ENCODE measurements around the gene ARPC2. TPM values are rescaled to one million over a fixed set of nuclear protein-coding genes. Genes with fewer than 3 reads are reported as not detected.

ARPC2 gene
- total RNA-seq, 1 experiment from 2014 or later = 187 TPM

GRCh38 chr2:218244204-218244603, 27.2 kb downstream of the ARPC2 start:
- intact Hi-C loops (cut with micrococcal nuclease) = no loop called here
- ATAC-seq (no peak), DNase-seq (ENCODE audit: low read depth, low spot score) (no peak)
- H3K36me3 ChIP-seq (ENCODE audit: control insufficient read depth in 1 of 2, insufficient read depth in 2 of 2, low read length in 2 of 2) = peaks cover 30 to 53% of the 10 kb centered on the region in 2 experiments; a peak in 3 of 4 replicates
- CTCF ChIA-PET = no interaction called here
- no peaks in the 10 kb centered on the region for H4K20me1 ChIP-seq (ENCODE audit: insufficient read depth)
- no peaks in the 10 kb centered on the region for H3K9me3 ChIP-seq (ENCODE audit: control insufficient read depth in 1 of 2, insufficient read depth in 1 of 2, low read depth in 1 of 2, low read length in 2 of 2)
- H3K79me2 ChIP-seq (ENCODE audit: insufficient read depth, low read length) = no peaks in the 10 kb centered on the region; the same call in 1 of the 2 replicates
- TF ChIP-seq TCF7L2 (IDR thresholded peaks at IDR 0.05; ENCODE audit: borderline replicate concordance, extremely low read depth, insufficient read depth, insufficient read length) = no peak
- TF ChIP-seq CTCF (IDR thresholded peaks at IDR 0.05 in 2 of 3, conservative IDR thresholded peaks at IDR 0.05 in 1 of 3; ENCODE audit: borderline replicate concordance in 1 of 3, insufficient read depth in 1 of 3, low read depth in 2 of 3, low read length in 2 of 3) = no peak
- TF ChIP-seq CBX3 (IDR thresholded peaks at IDR 0.05; ENCODE audit: low read depth) = no peak
- no peak for TF ChIP-seq EGR1 (IDR thresholded peaks at IDR 0.05; ENCODE audit: low read depth)
- TF ChIP-seq ZFX (IDR thresholded peaks at IDR 0.05) = no peak
- TF ChIP-seq EZH2phosphoT487 (IDR thresholded peaks at IDR 0.05; ENCODE audit: borderline replicate concordance) = no peak
- TF ChIP-seq, protein P1, sequence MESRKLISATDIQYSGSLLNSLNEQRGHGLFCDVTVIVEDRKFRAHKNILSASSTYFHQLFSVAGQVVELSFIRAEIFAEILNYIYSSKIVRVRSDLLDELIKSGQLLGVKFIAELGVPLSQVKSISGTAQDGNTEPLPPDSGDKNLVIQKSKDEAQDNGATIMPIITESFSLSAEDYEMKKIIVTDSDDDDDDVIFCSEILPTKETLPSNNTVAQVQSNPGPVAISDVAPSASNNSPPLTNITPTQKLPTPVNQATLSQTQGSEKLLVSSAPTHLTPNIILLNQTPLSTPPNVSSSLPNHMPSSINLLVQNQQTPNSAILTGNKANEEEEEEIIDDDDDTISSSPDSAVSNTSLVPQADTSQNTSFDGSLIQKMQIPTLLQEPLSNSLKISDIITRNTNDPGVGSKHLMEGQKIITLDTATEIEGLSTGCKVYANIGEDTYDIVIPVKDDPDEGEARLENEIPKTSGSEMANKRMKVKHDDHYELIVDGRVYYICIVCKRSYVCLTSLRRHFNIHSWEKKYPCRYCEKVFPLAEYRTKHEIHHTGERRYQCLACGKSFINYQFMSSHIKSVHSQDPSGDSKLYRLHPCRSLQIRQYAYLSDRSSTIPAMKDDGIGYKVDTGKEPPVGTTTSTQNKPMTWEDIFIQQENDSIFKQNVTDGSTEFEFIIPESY (IDR thresholded peaks at IDR 0.05; ENCODE audit: extremely low read depth, insufficient replicate concordance, low read length) = no peak
- TF ChIP-seq MAX (IDR thresholded peaks at IDR 0.05) = no peak
- TF ChIP-seq YY1 (IDR thresholded peaks at IDR 0.05; ENCODE audit: extremely low read depth, insufficient replicate concordance, low read depth, low read length) = no peak
- TF ChIP-seq POLR2AphosphoS5 (IDR thresholded peaks at IDR 0.05; ENCODE audit: low read depth, low read length) = no peak
- no peak for TF ChIP-seq ATF3 (IDR thresholded peaks at IDR 0.05)
- TF ChIP-seq JUND (IDR thresholded peaks at IDR 0.05) = no peak
- TF ChIP-seq SP1 (IDR thresholded peaks at IDR 0.05; ENCODE audit: low read depth) = no peak
- no peak for TF ChIP-seq ELF1 (IDR thresholded peaks at IDR 0.05; ENCODE audit: borderline replicate concordance, low read depth)
- TF ChIP-seq CEBPB (IDR thresholded peaks at IDR 0.05; ENCODE audit: low read depth) = no peak
- TF ChIP-seq POLR2A (IDR thresholded peaks at IDR 0.05; ENCODE audit: borderline replicate concordance, extremely low read depth, insufficient read depth, insufficient read length) = no peak
- no peak for TF ChIP-seq ZNF274 (IDR thresholded peaks at IDR 0.05; ENCODE audit: low read depth, low read length)
- TF ChIP-seq EZH2 (IDR thresholded peaks at IDR 0.05) = no peak
- no peak for TF ChIP-seq SIN3A (IDR thresholded peaks at IDR 0.05; ENCODE audit: low read depth)
- no peak for TF ChIP-seq RAD21 (IDR thresholded peaks at IDR 0.05; ENCODE audit: low read depth)
- POLR2A ChIA-PET = no interaction called here
- H3K9ac ChIP-seq (ENCODE audit: low read length) = no peak overlapping the region
- no peak overlapping the region for H3K4me3 ChIP-seq (replicated peaks in 1 of 2; ENCODE audit: low read depth in 1 of 2, low read length in 2 of 2)
- RAD21 ChIA-PET (ENCODE audit: low non-redundant PET in 1 of 2, low total read pairs in 2 of 2, uncharacterized antibody in 2 of 2, unreplicated experiment in 2 of 2) = no interaction called here
- no TSS peak for BruUV-seq (replicated peaks)
- no peak overlapping the region for H3K27ac ChIP-seq (ENCODE audit: low read depth, low read length)
- H3K9me2 ChIP-seq (ENCODE audit: insufficient read depth) = no peaks in the 10 kb centered on the region
- H3K27me3 ChIP-seq (ENCODE audit: insufficient read depth, low read length) = no peaks in the 10 kb centered on the region
- H3K4me1 ChIP-seq (ENCODE audit: control insufficient read depth in 1 of 2, insufficient read depth in 2 of 2, low read length in 2 of 2) = no peaks in the 10 kb centered on the region
- H3K4me2 ChIP-seq (ENCODE audit: low read length) = no peak overlapping the region
- no peak overlapping the region for H2AFZ ChIP-seq (ENCODE audit: low read depth, low read length, poor library complexity, severe bottlenecking)

Measured in HCT116 (cell line).